ENCODE data around the gene MMP20. TPM values are rescaled to one million over a fixed set of nuclear protein-coding genes. Genes with fewer than 3 reads are reported as not detected.

The MMP20 gene
- total RNA-seq, 1 experiment from 2014 or later, result not detected

- TF ChIP-seq EZH2 (IDR thresholded peaks at IDR 0.05; ENCODE audit: borderline replicate concordance, low read depth, low read length, poor library complexity, severe bottlenecking) (no peak), CTCF (conservative IDR thresholded peaks at IDR 0.05; ENCODE audit: low read depth, low read length) (no peak)
- DNase-seq (ENCODE audit: low spot score), result no peak
- POLR2A ChIA-PET (ENCODE audit: low non-redundant PET), result no interaction called here
- no peak overlapping the region for H3K27ac ChIP-seq (ENCODE audit: low read depth, low read length, poor library complexity, severe bottlenecking)
- CTCF ChIA-PET, result interaction anchor here (0.5 kb wide), 1 partner anchor 475 kb away, joined by 4 read pairs; no protein-coding TSS in a partner anchor
- BruUV-seq (replicated peaks), result no TSS peak
- intact Hi-C loops (cut with micrococcal nuclease; ENCODE audit: unreplicated experiment), result no loop called here
- no peaks in the 10 kb centered on the region for H3K9me3 ChIP-seq (ENCODE audit: low read depth, low read length, poor library complexity, severe bottlenecking)
- no peaks in the 10 kb centered on the region for H3K36me3 ChIP-seq (ENCODE audit: insufficient read depth, low read length, poor library complexity, severe bottlenecking)
- no peaks in the 10 kb centered on the region for H3K27me3 ChIP-seq (replicated peaks; ENCODE audit: insufficient read depth, low read depth, low read length, poor library complexity)
- peaks cover 11% of the 10 kb centered on the region for H3K4me1 ChIP-seq (ENCODE audit: insufficient read depth, low read length, poor library complexity, severe bottlenecking)
- no peak overlapping the region for H3K4me3 ChIP-seq (ENCODE audit: low read depth, low read length, poor library complexity, severe bottlenecking)
Measured at GRCh38 chr11:102561636-102562035, 63.5 kb downstream of the MMP20 start.

- Histone ChIP-seq H3K27me3 (replicated peaks; ENCODE audit: insufficient read depth, low read depth, low read length, poor library complexity) (no peaks in the 10 kb centered on the region), H3K36me3 (ENCODE audit: insufficient read depth, low read length, poor library complexity, severe bottlenecking) (no peaks in the 10 kb centered on the region), H3K4me3 (ENCODE audit: low read depth, low read length, poor library complexity, severe bottlenecking) (no peak overlapping the region), H3K27ac (ENCODE audit: low read depth, low read length, poor library complexity, severe bottlenecking) (no peak overlapping the region), H3K4me1 (ENCODE audit: insufficient read depth, low read length, poor library complexity, severe bottlenecking) (peaks cover 11% of the 10 kb centered on the region), H3K9me3 (ENCODE audit: low read depth, low read length, poor library complexity, severe bottlenecking) (no peaks in the 10 kb centered on the region)
- intact Hi-C loops (cut with micrococcal nuclease; ENCODE audit: unreplicated experiment), result no loop called here
- BruUV-seq (replicated peaks), result no TSS peak
- no peak for TF ChIP-seq CTCF (conservative IDR thresholded peaks at IDR 0.05; ENCODE audit: low read depth, low read length)
- TF ChIP-seq EZH2 (IDR thresholded peaks at IDR 0.05; ENCODE audit: borderline replicate concordance, low read depth, low read length, poor library complexity, severe bottlenecking), result no peak
- DNase-seq (ENCODE audit: low spot score), result peak; percentile 18
- ChIA-PET CTCF (no interaction called here), POLR2A (ENCODE audit: low non-redundant PET) (no interaction called here)
Measured at GRCh38 chr11:102560555-102561011, 64.5 kb downstream of the MMP20 start.

GRCh38 chr11:102559839-102560238 is 65.3 kb downstream of the MMP20 start:
- POLR2A ChIA-PET (ENCODE audit: low non-redundant PET), result no interaction called here
- Histone ChIP-seq H3K9me3 (ENCODE audit: low read depth, low read length, poor library complexity, severe bottlenecking) (no peaks in the 10 kb centered on the region), H3K4me3 (ENCODE audit: low read depth, low read length, poor library complexity, severe bottlenecking) (no peak overlapping the region), H3K36me3 (ENCODE audit: insufficient read depth, low read length, poor library complexity, severe bottlenecking) (no peaks in the 10 kb centered on the region), H3K4me1 (ENCODE audit: insufficient read depth, low read length, poor library complexity, severe bottlenecking) (peaks cover 11% of the 10 kb centered on the region), H3K27me3 (replicated peaks; ENCODE audit: insufficient read depth, low read depth, low read length, poor library complexity) (no peaks in the 10 kb centered on the region), H3K27ac (ENCODE audit: low read depth, low read length, poor library complexity, severe bottlenecking) (no peak overlapping the region)
- CTCF ChIA-PET, result no interaction called here
- intact Hi-C loops (cut with micrococcal nuclease; ENCODE audit: unreplicated experiment), result no loop called here
- no TSS peak for BruUV-seq (replicated peaks)
- TF ChIP-seq CTCF (conservative IDR thresholded peaks at IDR 0.05; ENCODE audit: low read depth, low read length) (no peak), EZH2 (IDR thresholded peaks at IDR 0.05; ENCODE audit: borderline replicate concordance, low read depth, low read length, poor library complexity, severe bottlenecking) (no peak)
- peak; percentile 20 for DNase-seq (ENCODE audit: low spot score)
